GM21825 (cell line): ENCODE results near the gene NUDT14.

Experiments used
- ATAC-seq: cut with Tn5 transposase; IDR thresholded peaks from one replicate; pipeline ENCODE4 v1.9.1; 2021; ENCODE audit warnings: mild to moderate bottlenecking, moderate library complexity; ENCODE audit not compliant: unreplicated experiment

NUDT14 gene

DNA sequence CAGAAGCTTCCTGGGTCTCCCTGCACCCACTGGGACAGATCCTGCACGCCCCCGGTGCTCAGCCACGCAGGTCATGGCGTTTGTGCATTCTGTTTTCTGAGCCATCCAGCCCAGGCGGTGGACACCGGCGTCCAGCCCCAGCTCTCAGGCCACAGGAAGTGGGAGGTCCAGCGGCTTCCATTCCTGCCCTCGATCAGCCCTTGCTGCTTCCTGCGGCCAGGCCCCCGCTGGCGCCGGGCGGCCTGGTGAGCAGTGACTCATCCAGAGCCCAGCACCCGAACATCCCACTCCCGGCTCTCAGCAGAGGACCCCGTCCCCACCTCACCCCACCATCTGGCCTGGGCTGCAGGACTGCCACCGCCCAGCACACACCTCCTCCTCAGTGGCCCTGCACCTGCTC is 18.0 kb upstream of the NUDT14 start:
- no peak for ATAC-seq

DNA sequence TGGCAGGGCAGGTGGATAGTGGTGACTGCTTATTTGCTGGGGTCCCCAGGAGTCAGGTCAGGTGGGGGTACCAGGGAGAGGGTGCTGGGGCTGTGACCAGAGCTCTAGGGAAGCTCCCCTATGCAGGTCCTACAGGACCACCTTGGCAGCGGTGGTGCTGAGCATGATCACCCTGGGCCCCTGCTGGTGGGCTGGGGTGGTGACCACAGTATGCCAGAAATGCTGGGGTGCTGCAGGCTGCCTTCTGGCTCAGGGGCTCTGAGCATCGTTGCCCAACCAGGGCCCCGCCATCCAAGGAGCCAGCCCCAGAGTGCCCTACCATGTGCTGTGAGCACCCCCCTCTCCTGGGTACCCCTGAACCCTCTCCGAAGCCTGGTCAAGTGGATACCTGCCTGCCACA is 17.5 kb upstream of the NUDT14 start:
- no peak for ATAC-seq

DNA sequence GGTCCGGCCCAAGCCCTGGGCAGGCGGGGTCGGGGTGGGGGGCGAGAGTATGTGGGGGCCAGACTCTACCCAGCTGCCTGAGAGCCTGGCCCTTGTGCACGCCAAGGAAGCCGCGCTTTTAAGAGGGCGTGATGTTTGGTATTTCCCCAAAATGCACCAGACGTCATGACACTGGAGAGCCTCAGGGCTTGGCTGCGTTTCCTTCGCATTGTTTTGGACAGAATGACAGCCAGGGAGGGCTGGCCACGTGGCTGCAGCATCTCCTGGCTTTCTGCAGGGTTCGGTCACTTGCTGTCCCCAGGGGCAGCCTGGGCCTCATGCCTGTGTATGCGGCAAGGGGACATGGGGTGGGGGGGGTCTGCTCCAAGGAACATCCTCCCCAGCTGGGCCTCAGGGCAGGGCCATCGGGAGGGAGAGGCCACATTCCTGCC is 16.1 kb upstream of the NUDT14 start:
- ATAC-seq, result no peak

DNA sequence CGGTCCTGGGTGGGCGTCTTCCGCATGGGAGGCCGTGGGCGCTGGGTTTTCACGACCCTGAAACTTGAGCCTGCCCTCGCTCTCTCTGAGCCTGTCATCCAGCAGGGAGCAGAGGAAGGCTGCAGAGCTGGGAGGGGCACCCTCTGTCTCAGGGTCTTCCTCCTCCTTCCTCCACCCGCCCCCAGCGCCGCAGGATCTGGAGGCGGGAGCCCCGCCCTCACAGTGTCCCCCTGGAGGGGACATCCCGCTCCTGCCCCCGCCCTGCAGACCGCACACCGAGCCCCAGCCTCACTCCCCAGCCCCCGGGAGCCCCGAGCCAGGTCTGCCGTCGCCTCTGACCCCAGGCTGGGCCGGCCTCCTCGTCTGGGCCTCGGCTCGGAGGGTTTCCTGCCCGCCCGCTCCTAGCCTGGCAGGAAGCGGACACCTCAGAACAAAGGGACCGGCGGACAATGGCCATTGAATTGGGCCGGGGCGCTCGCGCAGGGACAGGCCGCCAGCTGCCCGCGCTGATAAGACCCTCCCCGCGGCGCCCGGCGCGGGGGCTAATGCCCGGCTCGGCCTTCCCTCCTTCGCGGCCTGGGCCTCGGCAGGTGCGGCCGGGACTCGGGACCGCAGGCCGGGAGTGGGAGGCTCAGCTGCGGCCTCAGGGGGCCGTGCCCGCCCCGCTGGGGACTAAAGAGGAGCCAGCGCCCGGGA is 15.3 kb upstream of the NUDT14 start:
- no peak for ATAC-seq

DNA sequence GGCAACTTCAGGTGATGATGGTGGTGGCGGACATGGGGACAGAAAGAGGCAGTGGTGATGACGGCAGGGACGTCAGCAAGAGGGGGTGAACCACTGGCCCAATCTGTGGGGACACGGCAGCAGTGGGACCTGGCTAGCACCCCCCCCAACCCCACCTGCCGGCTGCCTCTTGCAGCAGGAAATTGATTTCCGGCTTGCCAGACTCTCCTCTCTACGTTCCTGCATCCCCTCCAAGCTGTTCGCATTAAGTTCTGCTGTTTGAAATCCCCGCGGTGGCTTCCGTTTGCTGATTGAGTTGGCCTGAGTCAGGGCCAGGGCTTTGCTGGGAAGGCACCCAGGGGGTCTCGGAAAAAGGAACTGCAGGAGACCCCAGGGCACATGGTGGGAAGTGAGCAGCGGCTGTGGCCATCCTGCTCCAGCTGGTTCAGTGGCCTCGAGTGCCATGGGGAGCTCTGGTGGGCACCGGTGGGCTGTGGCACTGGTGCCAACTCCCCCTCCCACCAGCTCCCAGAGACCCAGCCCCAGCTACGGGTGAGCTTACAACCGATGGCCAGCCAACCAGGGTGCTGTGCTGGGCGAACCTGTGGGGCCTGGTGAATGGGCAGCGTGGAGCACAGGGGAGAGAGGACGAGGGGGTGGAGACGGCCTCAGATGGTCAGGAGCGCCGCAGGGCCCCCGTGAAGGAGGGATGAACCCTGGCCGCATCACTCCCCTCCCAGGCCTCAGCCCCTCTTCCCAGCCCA is 14.6 kb upstream of the NUDT14 start:
- ATAC-seq, result no peak

DNA sequence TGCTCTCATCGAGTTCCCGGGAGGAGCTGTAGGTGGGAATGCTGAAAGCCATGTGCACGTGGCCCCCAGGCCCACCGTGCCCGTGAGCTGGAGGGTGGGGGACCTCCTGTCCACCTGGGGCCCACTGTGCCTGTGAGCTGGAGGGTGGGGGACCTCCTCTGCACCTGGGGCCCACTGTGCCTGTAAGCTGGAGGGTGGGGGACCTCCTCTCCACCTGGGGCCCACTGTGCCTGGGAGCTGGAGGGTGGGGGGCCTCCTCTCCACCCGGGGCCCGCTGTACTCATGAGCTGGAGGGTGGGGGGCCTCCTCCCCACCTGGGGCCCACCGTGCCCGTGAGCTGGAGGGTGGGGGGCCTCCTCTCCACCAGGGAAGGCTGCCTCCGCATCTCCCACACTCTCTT is 13.9 kb upstream of the NUDT14 start:
- ATAC-seq, result no peak

DNA sequence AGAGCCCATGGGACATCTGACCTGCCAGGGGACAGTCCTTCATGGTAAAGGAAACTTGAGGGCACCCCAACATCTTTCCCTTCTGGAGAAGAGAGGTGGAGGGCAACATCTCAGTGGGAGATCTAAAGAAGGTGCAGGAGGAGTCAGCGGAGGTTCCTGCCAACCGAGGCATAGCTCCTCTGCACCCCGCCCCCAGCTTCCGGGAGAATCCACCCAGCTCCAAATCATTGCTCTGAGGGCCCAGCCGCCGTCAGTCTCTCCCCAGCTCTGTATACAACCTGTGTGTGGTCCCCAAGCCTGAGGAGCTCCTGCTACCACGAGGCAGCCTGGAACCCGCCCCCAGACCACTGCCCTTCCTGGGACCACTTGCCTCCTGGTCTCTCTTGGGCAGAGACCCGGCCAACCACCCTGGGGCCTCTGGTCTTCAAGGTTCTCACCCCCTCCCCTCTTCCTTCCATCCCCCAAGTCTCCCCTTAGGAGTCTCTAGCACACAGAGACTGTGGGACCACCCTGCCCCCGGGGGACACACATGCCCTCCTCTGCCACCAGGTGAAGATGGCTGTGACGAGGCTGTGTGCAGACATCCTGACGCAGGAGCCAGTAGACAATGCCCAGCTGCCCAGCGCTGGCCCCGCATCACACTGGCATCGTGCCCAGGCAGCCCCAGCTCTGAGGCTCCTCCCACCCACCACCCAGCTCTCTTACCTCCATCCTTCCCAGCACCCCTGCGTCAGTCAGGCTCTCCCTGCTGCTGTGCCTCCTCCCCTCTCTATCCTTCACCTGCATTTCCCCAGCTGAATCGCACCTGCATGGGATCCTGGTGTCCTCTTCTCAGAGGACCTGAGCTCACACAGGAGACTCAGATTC is 13.0 kb upstream of the NUDT14 start:
- ATAC-seq, result no peak

DNA sequence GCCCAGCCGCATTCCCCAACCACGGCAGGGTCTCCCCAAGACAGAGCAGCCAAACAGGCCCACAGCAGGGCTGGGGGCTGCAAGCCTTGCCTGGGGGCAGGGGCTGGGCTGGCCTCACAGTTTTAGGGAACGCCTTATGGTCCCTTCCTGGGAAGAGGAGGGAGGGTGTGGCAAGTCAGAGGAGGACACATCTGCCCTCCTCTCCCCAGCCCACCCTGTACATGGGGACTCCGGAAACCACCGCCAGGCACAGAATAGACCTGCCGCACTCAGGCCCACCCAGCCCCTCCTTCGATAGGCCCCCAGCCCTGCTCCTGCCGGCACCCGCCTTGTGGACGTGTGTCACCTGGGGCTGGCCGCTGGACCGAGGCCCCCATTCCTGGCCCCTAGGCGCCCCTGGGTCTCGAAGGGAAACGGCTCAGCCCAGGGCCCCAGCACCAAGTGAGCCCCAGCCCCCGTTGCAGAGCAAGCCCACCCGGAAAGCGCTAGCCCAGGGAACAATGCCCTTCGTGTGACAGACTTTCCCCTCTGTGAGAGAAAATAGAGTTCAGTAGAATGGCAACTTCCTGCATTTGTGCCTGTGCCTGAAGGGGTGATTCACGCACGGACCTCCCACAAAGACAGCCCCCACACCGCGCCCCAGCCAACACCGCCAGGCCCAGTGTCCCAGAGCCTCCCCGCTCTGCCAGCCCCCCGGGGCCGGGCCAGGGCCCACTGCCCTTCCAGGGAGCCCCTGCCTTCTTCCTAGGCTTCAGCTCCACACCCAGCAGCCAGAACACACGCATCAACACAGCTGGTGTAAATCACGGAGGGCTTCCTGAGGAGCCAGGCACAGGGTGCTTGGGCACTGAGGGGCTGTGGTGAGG is 12.0 kb upstream of the NUDT14 start:
- ATAC-seq, result no peak

DNA sequence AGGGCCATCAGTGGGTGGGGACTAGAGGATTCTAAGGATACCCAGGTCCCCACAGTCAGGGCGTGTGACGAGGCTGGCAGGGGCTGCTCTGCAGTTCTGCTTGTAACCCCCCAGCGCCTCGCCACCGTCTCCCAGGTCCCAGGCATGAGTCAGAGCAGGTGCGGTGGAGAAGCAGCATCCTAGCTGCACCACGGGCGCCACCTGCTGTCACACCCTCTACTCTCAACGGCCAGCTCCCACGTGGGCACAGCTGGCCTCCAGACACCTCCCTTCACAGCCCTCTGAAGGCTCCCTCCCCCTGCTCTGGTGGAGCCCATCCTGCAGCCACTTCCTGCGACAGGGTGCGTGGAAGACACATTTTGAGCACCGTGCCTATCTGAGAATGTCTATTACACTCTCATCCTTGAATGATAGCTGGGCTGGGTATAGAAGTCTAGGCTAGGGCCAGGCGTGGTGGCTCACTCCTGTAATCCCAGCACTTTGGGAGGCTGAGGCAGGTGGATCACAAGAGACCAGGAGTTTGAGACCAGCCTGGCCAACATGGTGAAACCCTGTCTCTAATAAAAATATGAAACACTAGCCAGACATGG is 6.9 kb upstream of the NUDT14 start:
- no peak for ATAC-seq

DNA sequence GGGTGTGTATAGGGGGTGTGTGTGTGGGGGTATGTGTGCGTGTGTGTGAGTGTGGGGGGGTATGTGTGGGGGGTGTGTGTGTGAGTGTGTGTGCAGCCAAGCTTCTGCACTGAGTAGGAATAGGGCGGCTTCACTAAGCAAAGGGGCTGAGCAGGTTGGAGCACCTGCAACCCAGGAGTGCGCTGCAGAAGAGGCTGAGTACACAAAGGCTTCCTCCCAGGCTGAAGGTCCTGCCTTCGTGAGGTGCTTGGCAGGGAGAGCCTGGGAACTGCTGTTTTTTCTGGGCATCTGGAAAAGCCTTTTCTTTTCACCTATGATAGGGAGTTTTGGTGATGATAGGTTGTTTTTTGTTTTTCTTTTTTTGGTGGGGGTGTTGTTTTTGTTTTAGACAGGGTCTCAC is 6.0 kb upstream of the NUDT14 start:
- no peak for ATAC-seq

DNA sequence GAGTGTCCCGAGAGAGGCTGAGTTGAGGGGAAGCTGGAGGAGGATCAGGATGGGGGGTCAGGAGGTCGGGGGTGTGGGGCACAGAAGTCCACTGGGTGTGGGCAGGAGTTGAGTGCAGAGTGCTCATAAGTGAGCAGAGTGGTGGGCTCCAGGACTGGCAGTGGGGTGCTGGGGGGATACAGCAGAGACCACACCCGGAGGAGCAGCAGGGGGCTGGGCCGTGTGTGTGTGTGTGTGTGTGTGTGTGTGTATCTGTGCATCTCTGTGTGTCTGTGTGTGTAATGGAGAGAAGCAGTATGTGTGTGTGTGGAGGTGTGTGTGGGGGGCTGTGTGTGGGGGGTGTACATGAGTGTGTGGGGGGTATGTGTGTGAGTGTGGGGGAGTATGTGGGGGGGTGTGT is 4.9 kb upstream of the NUDT14 start:
- ATAC-seq, result no peak

DNA sequence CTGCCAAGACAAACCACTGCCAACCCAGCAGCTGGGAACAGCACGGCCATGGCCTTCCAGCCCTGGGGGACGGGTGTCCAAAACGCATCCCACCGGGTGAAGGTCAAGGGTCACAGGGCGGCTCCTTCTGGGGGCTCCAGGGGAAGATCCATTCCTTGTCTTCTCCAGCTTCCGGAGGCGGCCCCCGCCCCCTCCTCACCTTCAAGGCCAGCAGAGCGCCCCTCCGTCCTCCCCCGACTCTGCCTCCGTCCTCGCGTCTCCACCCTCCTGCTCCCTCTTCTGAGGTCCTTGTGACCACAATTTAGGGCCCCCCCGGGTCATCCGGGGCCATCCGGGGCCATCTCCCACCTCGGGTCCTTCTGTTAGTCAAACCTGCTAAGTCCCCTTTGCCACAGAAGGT is 3.9 kb upstream of the NUDT14 start:
- no peak for ATAC-seq

DNA sequence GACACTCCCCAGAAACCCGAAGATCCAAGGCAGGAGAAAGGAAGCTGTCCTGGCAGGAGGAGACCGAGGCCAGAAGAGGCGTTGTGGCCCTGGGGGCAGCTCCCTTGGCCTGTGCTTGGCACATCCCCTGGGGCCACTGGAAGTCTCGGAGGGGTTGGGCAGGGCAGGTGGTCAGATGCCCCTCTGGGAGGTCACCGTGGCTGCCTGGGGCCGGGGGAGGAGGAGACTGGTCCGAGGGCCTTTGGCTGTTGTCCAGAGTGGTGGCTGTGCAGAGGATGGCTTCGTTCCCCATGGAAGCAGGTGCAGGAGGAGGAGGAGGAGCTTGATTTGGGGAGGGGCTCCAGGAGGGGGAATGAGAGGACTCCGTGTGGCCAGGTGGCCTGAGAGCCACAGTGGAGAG is 3.3 kb upstream of the NUDT14 start:
- no peak for ATAC-seq

DNA sequence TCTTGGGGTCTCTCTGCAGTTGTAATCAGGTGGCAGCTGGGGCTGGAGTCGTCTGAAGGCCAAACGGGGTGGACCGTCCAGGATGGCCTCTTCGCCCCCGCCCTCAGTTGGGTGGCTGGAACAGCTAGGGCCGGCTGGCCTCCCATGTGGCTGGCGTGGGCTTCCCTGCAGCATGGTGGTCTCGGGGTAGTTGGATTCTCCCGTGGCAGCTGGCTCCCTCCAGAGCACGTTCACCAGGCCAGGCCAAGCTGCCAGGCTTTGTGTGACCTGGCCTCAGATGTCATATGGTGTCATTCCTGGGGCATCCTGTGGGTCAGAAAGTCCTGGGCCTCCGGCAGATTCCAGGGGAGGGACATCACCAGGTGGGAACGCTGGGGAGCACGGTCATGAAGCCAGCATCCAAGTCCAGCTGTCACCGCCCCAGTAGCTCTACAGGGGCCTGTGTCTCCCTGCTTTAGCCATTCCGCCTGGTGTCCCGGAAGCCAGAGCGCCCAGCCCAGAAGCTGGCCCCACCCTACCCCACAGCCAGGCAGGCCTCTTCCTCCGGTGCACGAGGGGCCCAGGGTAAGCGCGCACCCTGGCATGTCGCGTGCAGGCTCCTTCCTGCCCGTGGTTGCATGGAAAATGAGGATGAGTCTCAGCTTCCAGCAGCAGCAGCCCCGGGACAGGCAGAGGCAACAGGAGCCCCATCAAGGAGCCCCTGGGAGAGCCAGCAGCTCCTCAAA is 1.3 kb upstream of the NUDT14 start:
- ATAC-seq, result no peak

DNA sequence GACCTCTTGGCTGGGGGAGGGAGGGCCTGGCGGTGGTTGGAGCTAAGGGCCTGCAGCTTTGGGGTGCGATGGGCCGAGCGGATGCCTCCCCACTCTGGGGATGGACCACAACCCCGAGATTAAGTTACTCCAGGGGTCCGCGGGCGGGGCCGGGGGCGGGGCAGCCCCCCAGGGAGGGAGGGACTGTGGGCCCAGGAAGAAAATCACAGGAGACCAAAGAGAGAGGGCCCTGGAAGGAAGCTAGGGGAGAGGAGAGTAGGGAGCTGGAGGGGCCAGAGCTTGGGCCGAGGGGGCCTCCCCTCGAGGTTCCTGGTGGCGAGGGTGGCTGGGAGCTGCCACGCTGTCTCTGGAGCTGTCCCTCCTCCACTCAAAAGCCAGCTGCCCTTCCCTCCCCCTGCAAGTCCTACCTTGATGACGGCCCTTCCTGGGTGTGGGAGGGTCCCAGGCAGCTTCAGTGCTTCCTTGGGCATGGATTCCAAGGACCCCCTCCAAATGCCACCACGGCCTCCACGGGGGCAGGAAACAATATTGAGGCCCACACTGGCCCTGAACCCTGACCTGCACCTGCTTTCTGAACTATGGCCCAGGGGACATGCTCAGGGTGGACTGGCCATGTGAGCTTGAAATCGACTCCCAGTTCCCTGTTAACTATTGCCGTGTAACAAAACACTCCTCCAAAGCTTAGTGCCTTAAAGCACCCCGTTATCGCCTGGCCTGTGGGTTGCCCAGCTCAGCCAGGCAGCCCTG is 610 bp upstream of the NUDT14 start:
- ATAC-seq, result no peak

DNA sequence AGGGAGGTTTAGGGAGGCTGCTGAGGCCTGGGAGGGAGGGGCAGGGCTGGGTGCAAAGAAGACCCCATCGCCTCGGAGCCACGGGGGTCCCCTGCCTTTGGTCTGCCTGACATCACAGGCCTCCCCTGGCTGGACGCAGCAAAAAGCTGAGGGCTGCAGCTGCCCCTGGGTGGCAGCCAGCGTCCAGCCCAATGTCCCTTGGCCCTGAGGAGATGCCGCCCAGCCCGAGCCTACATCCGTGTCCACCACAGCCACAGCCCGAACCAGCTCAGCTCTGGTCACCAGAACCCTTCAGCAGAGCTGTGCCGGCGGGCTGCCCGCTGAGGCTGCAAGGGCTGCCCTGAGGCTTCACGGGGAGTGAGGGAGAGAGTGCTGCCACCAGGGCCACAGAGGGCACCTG is 1.9 kb downstream of the NUDT14 start:
- no peak for ATAC-seq

DNA sequence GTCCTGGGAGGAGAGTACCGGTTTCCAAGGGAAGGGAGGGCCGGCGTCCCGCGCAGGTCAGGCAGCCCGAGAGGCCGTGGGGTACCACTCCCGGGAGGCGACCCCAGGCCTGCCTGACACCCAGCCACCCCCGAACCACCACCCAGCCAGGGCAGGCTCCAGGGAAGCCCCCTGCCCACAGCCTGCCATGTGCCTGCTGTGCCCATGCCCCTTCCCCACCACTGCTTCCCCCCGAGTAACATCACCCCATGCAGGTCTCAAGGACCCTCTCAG is 2.3 kb downstream of the NUDT14 start:
- no peak for ATAC-seq

DNA sequence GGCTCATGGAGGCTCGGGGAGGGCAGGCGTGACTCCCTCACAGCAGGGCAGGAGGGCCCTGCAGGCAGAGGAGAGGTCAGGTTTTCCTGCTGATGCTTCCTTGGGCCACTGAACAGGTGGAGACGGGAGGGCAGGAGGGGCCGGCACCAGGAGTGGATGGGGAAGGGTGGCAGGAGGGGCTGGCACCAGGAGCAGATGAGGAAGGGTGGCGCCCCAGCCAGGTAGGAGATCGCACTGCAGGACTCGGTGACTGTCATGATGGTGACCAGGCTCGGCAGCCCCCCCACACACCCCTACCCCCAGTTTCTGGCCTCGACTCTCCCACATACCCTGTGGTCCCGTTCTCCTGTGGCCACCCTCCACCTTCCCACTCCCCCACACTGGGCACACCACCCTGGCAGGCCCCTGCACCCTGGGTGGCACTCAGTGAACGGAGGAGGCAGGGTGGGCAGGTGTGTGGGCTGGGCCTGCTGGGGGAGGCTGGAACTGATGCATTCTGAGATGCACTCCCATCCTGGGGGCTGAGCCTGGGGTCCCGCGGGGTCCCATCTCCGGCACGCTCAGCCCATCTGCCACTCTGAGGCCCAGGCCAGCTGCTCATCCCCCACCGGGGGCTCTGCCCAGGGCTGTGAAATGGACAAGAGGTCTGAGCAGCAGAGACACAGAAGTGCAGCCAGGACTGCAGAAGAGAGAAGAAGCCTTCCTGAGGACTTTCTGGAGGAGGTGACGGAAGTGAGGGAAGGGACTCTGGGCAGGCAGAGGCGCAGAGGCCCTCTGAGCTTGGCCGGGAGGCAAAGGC is 2.8 kb downstream of the NUDT14 start:
- ATAC-seq, result no peak

DNA sequence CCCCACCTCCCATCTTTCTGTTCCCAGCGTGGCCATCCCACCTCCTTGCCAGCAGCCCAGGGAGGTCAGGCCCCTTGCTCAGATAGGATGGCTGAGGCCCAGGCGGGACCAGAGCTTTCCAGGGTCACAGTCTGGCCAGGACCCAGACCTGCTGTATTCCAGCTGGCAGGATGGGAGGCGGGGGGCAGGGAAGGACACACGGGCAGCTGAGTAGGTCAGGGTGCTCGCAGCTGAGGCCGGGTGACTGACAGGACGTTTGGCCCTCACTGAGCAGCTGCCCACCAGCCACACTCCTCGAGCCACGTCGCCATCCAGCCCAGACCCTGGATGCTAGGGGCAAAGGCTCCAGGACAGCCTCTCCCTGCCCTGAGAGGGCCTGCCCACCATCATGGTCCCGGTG is 4.0 kb downstream of the NUDT14 start:
- no peak for ATAC-seq
